NCI-H460 (cell line): ENCODE results near the gene MRPL49. TPM values are rescaled to one million over a fixed set of nuclear protein-coding genes. Genes with fewer than 3 reads are reported as not detected.
A peak's percentile ranks its signal among the peaks of the same experiment; 100 is the strongest.
"Not testable (repeated sequence)": the region's sequence is repeated elsewhere in the genome, so short reads cannot be mapped to it uniquely, and the experiment has no call there.

Experiments
- DNase-seq: peaks from one replicate; pipeline ENCODE4 v3.0.0-alpha.2; 2016; ENCODE audit warnings: low read depth; ENCODE audit errors: extremely low read depth
- total RNA-seq: library from RNA; depleted of rRNA; stranded (reverse); fragments of >200 nt; shearing (Covaris generic); gene quantifications from 2 replicates; pipeline ENCODE4 v1.2.3, GENCODE V29; 2014

The MRPL49 gene
- total RNA-seq, 1 experiment from 2014 or later, result 50.8 TPM

DNA sequence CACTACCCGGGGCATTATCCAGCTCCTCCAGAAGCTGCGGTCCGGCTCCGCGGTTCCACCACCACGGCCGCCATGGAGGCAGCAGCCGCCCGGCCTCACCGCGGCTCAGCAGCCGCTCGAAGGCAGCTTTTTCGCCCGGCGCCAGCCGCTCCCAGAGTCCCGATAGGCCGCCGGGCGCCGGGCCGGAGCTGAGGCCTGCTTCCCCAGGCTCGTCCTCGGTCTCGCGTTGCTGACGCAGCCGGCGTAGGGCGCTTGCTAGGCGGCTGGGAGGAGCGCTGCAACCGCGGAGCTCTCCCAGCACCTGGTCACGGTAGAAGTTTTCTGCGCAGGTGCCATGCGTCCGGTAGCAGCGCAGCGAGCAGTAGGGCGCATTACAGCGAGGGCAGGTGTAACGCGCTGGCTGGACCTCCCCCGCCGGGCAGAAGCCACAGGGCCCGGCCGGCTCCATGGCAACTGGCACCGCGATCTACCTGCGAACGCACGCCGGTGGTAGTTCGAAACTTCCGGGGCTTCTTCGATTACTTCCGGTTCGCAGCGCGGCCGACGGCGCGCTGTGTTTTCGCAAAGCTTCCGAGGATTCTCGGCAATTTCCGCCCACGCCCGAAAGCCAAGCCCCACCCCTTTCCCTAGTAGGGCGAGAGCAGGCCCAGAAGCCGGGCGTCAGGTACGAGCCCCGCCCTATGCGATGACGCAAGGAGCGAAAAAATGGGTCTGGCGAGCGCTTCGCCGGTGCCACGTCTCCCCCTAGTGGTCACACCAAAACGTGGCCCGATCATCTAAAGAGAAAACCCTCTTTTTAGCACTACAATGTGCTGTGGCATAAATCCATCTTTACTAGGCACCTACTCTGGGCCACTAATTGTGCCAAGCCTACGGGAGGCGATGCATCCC lies 4.7 kb upstream of the MRPL49 start, which contains the start of gene ZNHIT2:
Gene ZNHIT2, minus strand, starts transcription at position 496 of the 891 bp plus-strand sequence. Its CDS starts 48 bp downstream, at position 448.
- peak; percentile 96 for DNase-seq

DNA sequence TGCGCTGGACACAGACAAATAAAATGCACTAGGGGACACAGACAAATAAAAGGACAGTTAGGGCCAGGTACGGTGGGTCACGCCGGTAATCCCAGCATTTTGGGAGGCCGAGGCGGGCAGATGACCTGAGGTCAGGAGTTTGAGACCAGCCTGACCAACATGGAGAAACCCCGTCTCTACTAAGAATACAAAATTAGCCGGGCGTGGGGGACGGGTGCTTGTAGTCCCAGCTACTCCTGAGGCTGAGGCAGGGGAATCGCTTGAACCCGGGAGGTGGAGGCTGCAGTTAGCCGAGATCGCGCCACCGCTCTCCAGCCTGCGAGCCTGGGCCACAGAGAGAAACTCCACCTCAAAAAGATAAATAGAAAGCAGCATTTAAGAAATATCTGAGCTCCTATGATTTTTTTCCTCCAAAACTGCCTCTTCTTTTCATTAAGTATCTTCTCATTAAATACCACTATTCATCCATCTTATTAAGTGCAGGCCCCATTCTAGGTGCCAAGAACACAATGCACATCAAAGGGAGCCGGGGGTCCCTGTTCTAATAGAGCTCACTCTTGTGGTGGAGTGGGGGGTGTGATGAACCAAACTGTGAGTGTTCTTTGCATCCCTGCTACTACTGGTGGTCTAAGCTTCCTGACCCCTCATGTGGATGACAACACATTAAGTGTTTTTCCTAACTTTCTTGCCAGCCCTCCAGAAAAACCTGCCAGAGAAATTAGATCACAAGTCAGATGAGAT lies 3.9 kb upstream of the MRPL49 start:
- DNase-seq, result no peak

- not testable (repeated sequence) for DNase-seq
Observed at GRCh38 chr11:65118891-65119669, 3.0 kb upstream of the MRPL49 start.

GRCh38 chr11:65119670-65119995 lies 2.5 kb upstream of the MRPL49 start:
- DNase-seq, result no peak

GRCh38 chr11:65120831-65121230 lies 1.3 kb upstream of the MRPL49 start:
- DNase-seq, result no peak

DNA sequence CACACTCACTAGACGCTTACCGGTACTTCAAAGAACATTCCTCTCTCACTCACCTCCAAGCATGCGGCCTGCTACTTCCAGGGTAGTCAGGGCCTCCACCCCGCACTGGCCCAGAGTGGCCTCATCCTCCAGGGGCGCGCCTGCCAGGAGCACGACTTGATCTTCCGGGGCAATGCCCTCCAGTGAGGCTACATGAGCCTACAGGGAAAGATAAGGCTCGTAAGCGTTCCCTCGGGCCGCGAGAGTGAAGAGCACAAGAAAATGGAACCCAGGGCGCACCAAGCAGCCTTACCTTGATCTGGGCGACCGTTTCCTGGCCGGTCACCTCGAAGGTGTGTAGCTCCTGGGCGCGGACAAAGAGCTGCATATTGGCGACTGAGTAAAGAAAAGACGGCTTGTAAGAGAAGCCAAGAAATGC lies 665 bp upstream of the MRPL49 start:
- DNase-seq, result no peak

DNA sequence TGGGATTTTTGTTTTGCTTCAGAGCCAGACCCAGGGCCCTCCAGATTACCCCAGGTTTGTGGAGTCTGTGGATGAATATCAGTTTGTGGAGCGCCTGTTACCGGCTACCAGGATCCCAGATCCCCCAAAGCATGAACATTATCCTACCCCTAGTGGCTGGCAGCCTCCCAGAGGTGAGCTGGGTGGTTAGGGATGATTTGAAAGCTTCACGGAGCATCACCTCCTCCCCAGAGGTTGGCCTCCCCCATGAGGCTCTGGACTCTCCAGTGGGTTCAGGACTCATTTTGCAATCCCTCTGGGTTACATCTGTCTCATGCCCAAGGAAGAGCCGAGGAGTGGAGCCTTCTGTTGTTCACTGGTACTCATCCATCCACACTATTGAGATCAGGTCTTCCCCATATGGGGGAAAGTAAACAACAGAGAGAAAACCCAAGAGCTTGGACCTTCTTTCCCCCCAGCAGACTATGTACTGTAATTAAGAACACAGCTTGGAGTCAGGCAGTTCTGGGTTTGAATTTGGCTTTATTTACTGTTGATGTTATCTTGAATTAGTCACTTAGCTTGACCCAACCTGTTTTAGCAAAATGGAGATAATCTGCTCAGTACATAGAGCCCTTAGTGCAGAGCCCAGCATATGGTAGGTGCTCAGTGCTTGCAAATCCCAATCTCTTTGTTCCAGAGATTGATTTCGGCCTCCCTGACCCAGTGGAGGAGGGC lies 2.5 kb downstream of the MRPL49 start:
- no peak for DNase-seq

- DNase-seq, result no peak
Observed at GRCh38 chr11:65125197-65126056, 3.3 kb downstream of the MRPL49 start.

GRCh38 chr11:65126624-65127274 lies 4.6 kb downstream of the MRPL49 start:
- DNase-seq, result no peak

DNA sequence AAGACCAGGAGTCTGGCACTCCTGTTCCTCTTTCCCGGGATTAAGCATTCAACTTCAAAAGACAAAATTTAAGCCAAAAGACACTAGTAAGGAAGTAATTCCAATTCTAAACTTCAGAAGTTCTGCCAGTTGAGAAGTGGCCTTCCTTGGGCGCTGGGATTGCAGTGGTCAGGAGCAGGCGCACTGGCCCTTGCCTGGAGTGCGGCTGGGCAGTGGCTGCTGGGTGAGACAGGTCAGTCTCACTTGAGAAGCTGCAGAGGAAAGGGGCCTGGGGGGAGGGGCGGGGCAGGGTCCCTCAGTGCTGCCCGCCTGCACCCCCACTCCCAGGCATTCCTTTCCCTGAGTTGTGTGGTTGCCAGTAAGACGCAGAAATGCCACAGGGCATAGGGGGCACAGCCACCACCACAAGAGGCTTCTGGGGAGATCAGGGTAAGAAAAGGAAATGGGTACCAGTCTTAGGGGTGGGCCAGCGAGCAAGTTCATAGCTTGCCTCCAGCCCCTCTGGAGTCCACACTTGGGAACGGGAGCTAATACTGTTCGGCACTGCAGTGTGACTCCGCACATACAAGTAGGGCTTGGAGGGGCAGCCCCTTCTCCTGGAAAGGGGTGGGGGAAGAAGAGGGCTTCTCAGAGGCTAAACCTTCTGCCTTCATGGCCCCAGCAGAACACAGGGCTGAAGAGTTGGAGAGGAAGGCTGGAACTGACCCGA lies 5.5 kb downstream of the MRPL49 start:
- DNase-seq, result no peak

DNA sequence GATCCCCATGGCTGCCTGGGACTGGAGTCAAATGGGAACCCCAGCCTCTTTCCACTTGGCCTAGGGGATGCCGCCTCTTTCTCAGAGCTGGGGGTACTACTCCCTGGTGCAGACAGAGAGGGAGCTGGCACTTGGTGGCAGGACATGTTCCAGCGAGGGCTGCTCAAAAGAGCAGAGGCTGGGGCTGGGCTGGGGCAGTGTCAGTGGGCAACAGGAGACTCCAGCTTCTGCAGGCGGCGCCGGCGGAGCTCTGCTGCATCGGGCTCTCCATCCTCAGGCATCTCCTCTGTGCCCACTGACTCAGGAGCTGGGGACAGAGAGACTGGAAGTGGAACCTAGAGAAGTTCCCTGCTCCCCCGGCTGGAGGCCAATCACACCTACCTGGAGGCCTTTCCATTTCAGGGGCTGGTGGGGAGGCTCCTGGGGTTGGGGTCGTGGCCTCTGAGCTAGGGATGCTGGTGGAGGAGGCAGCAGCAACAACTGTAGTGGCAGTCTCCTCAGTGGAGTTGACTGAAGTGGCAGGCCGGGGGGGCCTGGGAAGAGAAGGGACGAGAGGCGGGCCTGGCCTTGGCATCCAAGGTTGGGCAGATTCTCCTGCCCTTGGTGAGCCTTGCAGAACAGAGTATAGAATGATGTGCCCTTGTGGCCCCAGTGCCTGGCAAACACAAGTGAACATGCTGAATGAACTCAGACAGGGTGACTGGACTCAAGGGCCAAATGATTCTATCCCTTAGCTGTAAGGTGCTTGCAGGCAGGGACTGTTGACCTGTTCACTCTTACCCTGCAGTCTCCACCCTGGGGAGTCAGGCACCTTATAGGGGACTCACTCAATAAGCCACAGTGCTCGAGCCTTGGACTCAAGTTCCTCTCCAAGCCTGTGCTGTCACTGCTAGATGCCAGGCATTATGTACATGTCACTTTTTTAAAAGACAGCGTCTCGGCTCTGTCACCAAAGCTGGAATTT lies 6.3 kb downstream of the MRPL49 start:
- DNase-seq, result no peak

DNA sequence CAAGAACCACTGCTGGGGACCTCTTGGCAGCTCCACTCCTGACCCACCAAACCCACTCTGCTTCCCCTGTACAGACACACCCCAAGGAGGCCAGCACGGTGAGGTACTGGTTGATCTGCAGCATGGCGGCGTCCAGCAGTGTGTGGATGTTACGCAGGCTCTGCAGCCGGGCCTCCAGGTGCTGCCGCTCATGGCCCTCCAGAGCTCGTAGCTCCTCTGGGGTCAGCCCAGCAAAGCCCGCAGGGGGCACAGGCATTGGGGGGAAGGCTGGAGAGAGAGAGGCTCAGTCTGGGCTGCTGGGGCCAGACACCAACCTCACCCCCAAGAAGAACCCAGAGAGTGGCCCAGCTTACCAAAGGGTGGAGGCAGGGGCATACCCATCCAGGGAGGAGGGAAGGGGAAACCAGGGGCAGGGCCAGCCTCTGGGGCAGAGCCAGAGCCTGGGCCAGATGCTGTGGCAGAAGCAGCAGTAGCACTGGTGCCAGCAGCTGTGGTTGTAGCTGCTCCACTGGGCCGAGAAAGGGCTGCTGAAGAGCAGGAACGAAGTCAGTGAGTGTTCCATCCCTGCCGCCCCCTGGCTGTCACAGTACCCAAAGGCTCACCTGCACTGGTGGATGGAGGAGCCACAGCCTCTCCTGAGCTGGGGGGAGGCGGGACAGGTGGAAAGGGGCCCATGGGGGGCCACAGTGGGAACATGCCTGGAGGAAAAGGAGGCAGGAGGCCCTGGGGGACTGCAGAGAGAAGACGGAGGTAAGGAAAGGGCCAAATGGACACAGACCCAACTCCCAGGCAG lies 7.7 kb downstream of the MRPL49 start:
- DNase-seq, result no peak

GRCh38 chr11:65130631-65131416 lies 8.7 kb downstream of the MRPL49 start:
- no peak for DNase-seq

DNA sequence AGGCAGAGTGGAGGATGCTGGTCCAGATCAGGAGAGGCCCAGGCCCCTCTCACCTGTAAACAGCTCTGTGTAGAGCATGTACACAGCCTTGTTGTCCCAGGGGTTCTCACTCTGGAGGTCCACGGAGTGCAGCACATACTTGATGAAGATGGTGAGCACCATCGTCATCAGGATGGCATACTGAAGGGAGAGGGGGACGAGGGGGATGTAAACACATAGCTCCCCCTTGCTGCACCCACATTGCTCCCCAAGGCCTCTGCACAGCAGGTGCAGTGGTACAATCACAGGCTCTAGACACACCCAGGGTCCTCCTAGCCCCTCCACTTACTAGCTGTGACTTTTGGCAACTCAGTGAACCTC lies 9.3 kb downstream of the MRPL49 start:
- no peak for DNase-seq

DNA sequence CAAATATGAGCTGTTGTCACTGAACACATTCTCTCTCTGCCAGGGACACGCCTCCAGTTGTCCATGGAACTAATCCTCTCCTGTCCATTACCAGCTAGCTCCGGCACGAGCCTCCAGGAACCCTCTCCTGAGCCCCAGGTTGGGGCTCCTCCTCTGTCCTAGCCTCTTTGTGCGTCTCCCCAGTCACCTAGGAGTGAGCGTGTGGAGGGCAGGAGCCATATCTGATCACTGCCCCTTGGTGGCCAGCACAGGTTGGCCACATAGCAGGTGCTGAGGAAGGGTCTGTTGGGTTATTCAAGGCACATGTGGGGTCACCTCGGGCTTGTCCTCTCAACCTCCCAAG lies 9.7 kb downstream of the MRPL49 start:
- DNase-seq, result no peak
